Endothelial cell of umbilical vein (primary cell): Measurements from ENCODE around the gene BRK1. TPM values are rescaled to one million over a fixed set of nuclear protein-coding genes. Genes with fewer than 3 reads are reported as not detected.

Experiments
- BruUV-seq: library from RNA; stranded (reverse); fragments of 400-500 nt; replicated peaks from 2 replicates; lab custom pipeline; 2021; lab: Mats Ljungman, UMichigan
- CTCF ChIA-PET: fragments of 300-600, 350-600 bp; sonication (Branson Sonifier 250); formaldehyde crosslinking; loops from one replicate; lab custom pipeline; 2021; ENCODE audit warnings: antibody characterized with exemption, inconsistent platforms; lab: Charles Lee
- POLR2A ChIA-PET: fragments of 300-600, 350-600 bp; sonication (Branson Sonifier 250); formaldehyde crosslinking; loops from one replicate; lab custom pipeline; 2021; ENCODE audit warnings: antibody characterized with exemption, inconsistent platforms; lab: Charles Lee
- DNase-seq: peaks from one replicate; pipeline ENCODE4 v3.0.0-alpha.2; 2011; ENCODE audit warnings: low read depth, low spot score
- FAIRE-seq: peaks from 2 replicates; lab custom pipeline; 2011; peaks lifted over from hg19 to GRCh38; lab: Jason Lieb, UNC
- H2AFZ ChIP-seq: 2 replicates; pipeline ENCODE4 v1.6.0; 2012; ENCODE audit warnings: low read depth, low read length, control low read depth, inconsistent platforms
- H3K27ac ChIP-seq: 2 replicates; pipeline ENCODE4 v1.5.1; 2011; ENCODE audit warnings: low read depth, mild to moderate bottlenecking, control low read depth, low read length, moderate library complexity; ENCODE audit not compliant: insufficient read depth
- H3K27me3 ChIP-seq, 2 experiments: 2 replicates each; pipeline versions ENCODE4 v1.6.0 to v1.6.1; 2011; ENCODE audit warnings: low read length in 2 of 2, mixed read lengths in 1 of 2; ENCODE audit not compliant: control insufficient read depth in 2 of 2, insufficient read depth in 2 of 2
- H3K36me3 ChIP-seq, 2 experiments: 2 replicates in 1 of 2; 3 replicates in 1 of 2; pipeline ENCODE4 v1.5.1; 2011; ENCODE audit warnings: low read length in 2 of 2, mild to moderate bottlenecking in 1 of 2, moderate library complexity in 1 of 2; ENCODE audit not compliant: control insufficient read depth in 2 of 2, insufficient read depth in 2 of 2; ENCODE audit errors: extremely low read depth in 1 of 2
- H3K4me1 ChIP-seq: 3 replicates; pipeline ENCODE4 v1.5.1; 2011; ENCODE audit warnings: mild to moderate bottlenecking, low read length; ENCODE audit not compliant: control insufficient read depth, insufficient read depth; ENCODE audit errors: extremely low read depth
- H3K4me2 ChIP-seq: 2 replicates; pipeline ENCODE4 v1.6.1; 2011; ENCODE audit warnings: low read length, control low read depth, mixed read lengths; ENCODE audit not compliant: insufficient read depth
- H3K4me3 ChIP-seq, 3 experiments: fragments of 200-600 bp in 1 of 3; sonication (generic), shearing (Covaris generic) in 1 of 3; replicated peaks in 1 of 3; 2 replicates each; pipeline ENCODE4 v1.5.1; 2011 to 2016; ENCODE audit warnings: control low read depth in 3 of 3, low read length in 3 of 3, mild to moderate bottlenecking in 2 of 3, inconsistent platforms in 1 of 3, low read depth in 1 of 3, moderate library complexity in 1 of 3; ENCODE audit not compliant: insufficient read depth in 1 of 3
- H3K79me2 ChIP-seq: 2 replicates; pipeline ENCODE4 v1.6.0; 2012; ENCODE audit warnings: low read length, inconsistent platforms; ENCODE audit not compliant: control insufficient read depth, insufficient read depth
- H3K9ac ChIP-seq: replicated peaks from 2 replicates; pipeline ENCODE3; 2011; ENCODE audit warnings: low read length, control low read depth; ENCODE audit not compliant: insufficient read depth; ENCODE audit errors: extremely low read depth
- H3K9me1 ChIP-seq: replicated peaks from 3 replicates; pipeline ENCODE4 v1.6.0; 2011; ENCODE audit warnings: mild to moderate bottlenecking, low read length; ENCODE audit not compliant: control insufficient read depth, insufficient read depth; ENCODE audit errors: extremely low read depth
- H3K9me3 ChIP-seq: replicated peaks from 2 replicates; pipeline ENCODE4 v1.5.1; 2012; ENCODE audit warnings: low read length, inconsistent platforms; ENCODE audit not compliant: control insufficient read depth, insufficient read depth
- H4K20me1 ChIP-seq: replicated peaks from 2 replicates; pipeline ENCODE3; 2011; ENCODE audit warnings: mild to moderate bottlenecking, low read length; ENCODE audit not compliant: control insufficient read depth, insufficient read depth; ENCODE audit errors: extremely low read depth
- EZH2 ChIP-seq: IDR thresholded peaks from 2 replicates; pipeline ENCODE4 v1.6.1; 2012; ENCODE audit warnings: borderline replicate concordance, low read depth, mild to moderate bottlenecking, moderate library complexity, low read length, inconsistent platforms; ENCODE audit not compliant: severe bottlenecking
- FOS ChIP-seq: IDR thresholded peaks from 2 replicates; pipeline ENCODE4 v1.6.1; 2011; ENCODE audit warnings: mild to moderate bottlenecking, low read length, moderate library complexity, borderline replicate concordance; ENCODE audit not compliant: insufficient read depth
- GATA2 ChIP-seq: IDR thresholded peaks from 2 replicates; pipeline ENCODE4 v1.7.0; 2011; ENCODE audit warnings: low read depth, mild to moderate bottlenecking, moderate library complexity, mixed read lengths, low read length; ENCODE audit not compliant: insufficient read length, insufficient read depth
- JUN ChIP-seq: IDR thresholded peaks from 2 replicates; pipeline ENCODE4 v1.6.1; 2011; ENCODE audit warnings: borderline replicate concordance, low read depth; ENCODE audit not compliant: insufficient read length, insufficient read depth
- MYC ChIP-seq: IDR thresholded peaks from one replicate; pipeline ENCODE4 v1.6.1; 2011; ENCODE audit warnings: mild to moderate bottlenecking, low read depth, low read length
- POLR2A ChIP-seq: IDR thresholded peaks from 2 replicates; pipeline ENCODE4 v1.6.1; 2012; ENCODE audit warnings: low read depth, mild to moderate bottlenecking, control low read depth, low read length
- POLR2AphosphoS5 ChIP-seq: IDR thresholded peaks from 2 replicates; pipeline ENCODE4 v1.6.1; 2012; ENCODE audit warnings: low read depth, mild to moderate bottlenecking, control low read depth, low read length, moderate library complexity; ENCODE audit not compliant: insufficient read depth
- dilution Hi-C: fragments of 300-500 bp; cut with MboI; formaldehyde crosslinking; loops from one replicate; pipeline ENCODE4 v1.15.0; 2019; ENCODE audit warnings: low sequenced_read_pairs; ENCODE audit not compliant: extremely low pct_ligation_motif_present
- intact Hi-C: fragments of 100-400 bp; cut with micrococcal nuclease; formaldehyde crosslinking; loops from one replicate; pipeline ENCODE4 v1.10.0; 2022
- polyA plus RNA-seq, 4 experiments: library from polyadenylated mRNA; depleted of rRNA in 3 of 4; stranded (reverse) in 3 of 4; unstranded in 1 of 4; fragments of >200 nt; gene quantifications; 2 replicates each; pipeline versions ENCODE4 v1.2.1 to v1.2.3, GENCODE V29; 2011 to 2012; ENCODE audit warnings: missing spikeins in 1 of 4
- total RNA-seq: library from RNA; stranded (reverse); gene quantifications from 2 replicates; pipeline ENCODE4 v1.2.3, GENCODE V29; 2021
- TF ChIP-seq, protein P1 (sequence below), 2 donors: IDR thresholded peaks; 1 replicate in 1 of 2; 2 replicates in 1 of 2; pipeline ENCODE4 v1.5.1; 2011; ENCODE audit warnings: low read length in 2 of 2, mild to moderate bottlenecking in 2 of 2, moderate library complexity in 2 of 2, control low read depth in 1 of 2, inconsistent platforms in 1 of 2, low read depth in 1 of 2; ENCODE audit not compliant: insufficient read depth in 1 of 2; ENCODE audit errors: extremely low read depth in 1 of 2
- TF ChIP-seq, protein P2 (sequence below): IDR thresholded peaks from 2 replicates; pipeline ENCODE4 v1.6.1; 2011; ENCODE audit not compliant: insufficient read depth, insufficient read length

The BRK1 gene
- total and polyA plus RNA-seq, 2 donors (not counting 3 experiments of a cell fraction or from before 2014, with no cell fraction given), result 123 to 144 TPM

DNA sequence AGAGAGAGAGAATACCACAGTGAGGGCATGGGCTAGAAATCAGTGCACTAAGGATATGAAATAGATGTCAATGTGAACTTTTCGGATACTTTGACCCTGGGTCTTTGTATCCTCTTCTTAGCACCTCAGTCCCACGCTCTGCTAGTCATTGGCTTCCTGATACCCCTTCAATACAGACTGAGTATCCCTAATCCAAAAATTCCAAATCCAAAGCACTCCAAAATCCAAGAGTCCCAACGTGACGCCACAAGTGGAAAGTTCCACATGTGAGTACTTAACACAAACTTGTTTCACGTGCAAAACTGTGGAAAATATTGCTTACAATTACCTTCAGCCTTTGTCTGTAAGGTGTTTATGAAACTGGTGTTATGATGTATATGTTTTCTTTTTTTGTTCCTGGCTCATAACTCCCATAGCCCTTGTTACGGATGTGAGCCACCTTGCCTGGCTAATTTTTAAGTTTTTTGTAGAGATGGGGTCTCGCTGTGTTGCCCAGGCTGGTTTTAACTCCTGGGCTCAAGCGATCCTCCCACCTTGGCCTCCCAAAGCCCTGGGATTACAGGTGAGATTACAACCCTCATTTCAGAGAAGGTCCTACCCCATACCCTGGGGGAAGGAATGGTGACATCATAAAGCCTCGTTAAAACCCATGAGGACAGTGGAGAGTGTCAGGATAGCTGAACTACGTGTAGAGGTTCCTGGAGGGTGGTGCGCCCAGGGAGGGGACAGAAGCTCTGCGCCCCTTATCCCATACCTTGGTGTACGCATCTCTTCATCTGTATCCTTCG is 39.1 kb downstream of the BRK1 start:
- Histone ChIP-seq H3K9ac (no peak overlapping the region), H3K9me3 (no peaks in the 10 kb centered on the region), H4K20me1 (no peaks in the 10 kb centered on the region), H3K4me3 (no peak overlapping the region), H3K4me1 (no peaks in the 10 kb centered on the region), H3K9me1 (no peaks in the 10 kb centered on the region), H3K79me2 (no peaks in the 10 kb centered on the region), H3K27me3 (no peaks in the 10 kb centered on the region), H3K36me3 (peaks cover 10 to 13% of the 10 kb centered on the region in 2 experiments), H3K4me2 (no peak overlapping the region), H2AFZ (no peak overlapping the region), H3K27ac (no peak overlapping the region)
- dilution Hi-C loops, result no loop called here
- DNase-seq (no peak), FAIRE-seq (no peak)
- POLR2A ChIA-PET, result interaction anchor here (0.6 to 0.7 kb wide), 2 partner anchors 71 to 107 kb away, joined by 3 read pairs; no protein-coding TSS in a partner anchor
- no TSS peak for BruUV-seq
- no peak for TF ChIP-seq GATA2
- TF ChIP-seq FOS, result no peak
- no peak for TF ChIP-seq POLR2AphosphoS5
- TF ChIP-seq MYC, result no peak
- TF ChIP-seq POLR2A, result no peak
- TF ChIP-seq, protein P1, sequence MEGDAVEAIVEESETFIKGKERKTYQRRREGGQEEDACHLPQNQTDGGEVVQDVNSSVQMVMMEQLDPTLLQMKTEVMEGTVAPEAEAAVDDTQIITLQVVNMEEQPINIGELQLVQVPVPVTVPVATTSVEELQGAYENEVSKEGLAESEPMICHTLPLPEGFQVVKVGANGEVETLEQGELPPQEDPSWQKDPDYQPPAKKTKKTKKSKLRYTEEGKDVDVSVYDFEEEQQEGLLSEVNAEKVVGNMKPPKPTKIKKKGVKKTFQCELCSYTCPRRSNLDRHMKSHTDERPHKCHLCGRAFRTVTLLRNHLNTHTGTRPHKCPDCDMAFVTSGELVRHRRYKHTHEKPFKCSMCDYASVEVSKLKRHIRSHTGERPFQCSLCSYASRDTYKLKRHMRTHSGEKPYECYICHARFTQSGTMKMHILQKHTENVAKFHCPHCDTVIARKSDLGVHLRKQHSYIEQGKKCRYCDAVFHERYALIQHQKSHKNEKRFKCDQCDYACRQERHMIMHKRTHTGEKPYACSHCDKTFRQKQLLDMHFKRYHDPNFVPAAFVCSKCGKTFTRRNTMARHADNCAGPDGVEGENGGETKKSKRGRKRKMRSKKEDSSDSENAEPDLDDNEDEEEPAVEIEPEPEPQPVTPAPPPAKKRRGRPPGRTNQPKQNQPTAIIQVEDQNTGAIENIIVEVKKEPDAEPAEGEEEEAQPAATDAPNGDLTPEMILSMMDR (IDR thresholded peaks at IDR 0.05; ENCODE audit: extremely low read depth in 1 of 2, insufficient read depth in 1 of 2, low read depth in 1 of 2, low read length in 2 of 2), result no peak
- no peak for TF ChIP-seq EZH2
- no peak for TF ChIP-seq JUN
- TF ChIP-seq, protein P2, sequence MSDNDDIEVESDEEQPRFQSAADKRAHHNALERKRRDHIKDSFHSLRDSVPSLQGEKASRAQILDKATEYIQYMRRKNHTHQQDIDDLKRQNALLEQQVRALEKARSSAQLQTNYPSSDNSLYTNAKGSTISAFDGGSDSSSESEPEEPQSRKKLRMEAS, result no peak
- CTCF ChIA-PET, result interaction anchor here (1.0 to 1.2 kb wide), 3 partner anchors 9 to 11 kb away, joined by 3 to 5 read pairs (median 3); partner anchors contain the start of gene IRAK2
- intact Hi-C loops, result no loop called here
